DOHH2 (cell line): Measurements from ENCODE around the gene TSPAN1.

Experiments used
- H3F3A ChIP-seq: fragments of 200-600 bp; sonication (generic), shearing (Covaris generic); 2 replicates; pipeline ENCODE4 v1.6.0; 2016; ENCODE audit warnings: antibody characterized with exemption, mild to moderate bottlenecking; ENCODE audit not compliant: control insufficient read depth, insufficient read depth
- H3K27ac ChIP-seq: fragments of 200-600 bp; sonication (generic); 2 replicates; pipeline ENCODE4 v1.5.1; 2014; ENCODE audit warnings: low read depth, mild to moderate bottlenecking, low read length, moderate library complexity
- H3K27me3 ChIP-seq: fragments of 200-600 bp; sonication (generic); 2 replicates; pipeline ENCODE4 v1.6.1; 2014; ENCODE audit warnings: mild to moderate bottlenecking, low read length, mixed read lengths; ENCODE audit not compliant: control insufficient read depth
- H3K36me3 ChIP-seq: fragments of 200-600 bp; sonication (generic); 2 replicates; pipeline ENCODE4 v1.6.1; 2014; ENCODE audit warnings: mild to moderate bottlenecking, low read length, moderate library complexity, mixed read lengths; ENCODE audit not compliant: control insufficient read depth
- H3K4me1 ChIP-seq: fragments of 200-600 bp; sonication (generic); 2 replicates; pipeline ENCODE4 v1.6.1; 2014; ENCODE audit warnings: mild to moderate bottlenecking, low read length, mixed read lengths; ENCODE audit not compliant: control insufficient read depth
- H3K4me2 ChIP-seq: fragments of 200-600 bp; sonication (generic); 2 replicates; pipeline ENCODE4 v1.6.0; 2014; ENCODE audit warnings: mild to moderate bottlenecking, low read length, moderate library complexity
- H3K4me3 ChIP-seq: fragments of 200-600 bp; sonication (generic); 2 replicates; pipeline ENCODE4 v1.5.1; 2014; ENCODE audit warnings: mild to moderate bottlenecking, low read length, mixed read lengths
- H3K79me2 ChIP-seq: fragments of 200-600 bp; sonication (generic); 2 replicates; pipeline ENCODE4 v1.6.1; 2014; ENCODE audit warnings: mild to moderate bottlenecking, low read length, mixed read lengths; ENCODE audit not compliant: control insufficient read depth
- H3K9me2 ChIP-seq: fragments of 200-600 bp; sonication (generic); replicated peaks from 2 replicates; pipeline ENCODE4 v1.6.1; 2014; ENCODE audit warnings: mild to moderate bottlenecking, low read length, mixed read lengths; ENCODE audit not compliant: control insufficient read depth
- H3K9me3 ChIP-seq: fragments of 200-600 bp; sonication (generic); 2 replicates; pipeline ENCODE4 v1.6.1; 2014; ENCODE audit warnings: antibody characterized with exemption, low read length, mixed read lengths; ENCODE audit not compliant: control insufficient read depth, insufficient read depth
- H4K20me1 ChIP-seq: fragments of 200-600 bp; sonication (generic); 2 replicates; pipeline ENCODE4 v1.6.0; 2014; ENCODE audit warnings: low read depth, mild to moderate bottlenecking, antibody characterized with exemption, low read length, moderate library complexity; ENCODE audit not compliant: control insufficient read depth, insufficient read depth
- CTCF ChIP-seq: fragments of 200-600 bp; sonication (generic); IDR thresholded peaks from one replicate; pipeline ENCODE4 v1.5.1; 2014; ENCODE audit warnings: antibody characterized with exemption, mild to moderate bottlenecking, low read depth, low read length; ENCODE audit not compliant: poor library complexity, severe bottlenecking
- EZH2phosphoT487 ChIP-seq: fragments of 200-600 bp; sonication (generic); IDR thresholded peaks from 2 replicates; pipeline ENCODE4 v1.6.1; 2017; ENCODE audit warnings: borderline replicate concordance, mild to moderate bottlenecking, antibody characterized with exemption, low read length, moderate library complexity, mixed read lengths

The TSPAN1 gene

GRCh38 chr1:46197560-46197963 lies 22.7 kb downstream of the TSPAN1 start:
- no peak for TF ChIP-seq CTCF
- Histone ChIP-seq H3K27ac (no peak overlapping the region; the same call in 1 of the 2 replicates), H3F3A (peaks cover 5% of the 10 kb centered on the region; the same call in 1 of the 2 replicates), H3K4me1 (peaks cover 25% of the 10 kb centered on the region), H3K4me3 (peak overlapping the region; percentile 85), H3K36me3 (peaks cover 2% of the 10 kb centered on the region; the same call in 1 of the 2 replicates), H4K20me1 (no peaks in the 10 kb centered on the region), H3K27me3 (no peaks in the 10 kb centered on the region), H3K9me2 (no peaks in the 10 kb centered on the region), H3K9me3 (no peaks in the 10 kb centered on the region), H3K79me2 (peaks cover 5% of the 10 kb centered on the region), H3K4me2 (peak overlapping the region; percentile 97)

- peak within 1 kb of the TSS; percentile 96 for H3K4me3 ChIP-seq
- H3K27ac ChIP-seq: peak within 1 kb of the TSS; percentile 19; the same call in 1 of the 2 replicates
- H3K9me2 ChIP-seq: no peaks in the 10 kb centered on the region
- peaks cover 5% of the 10 kb centered on the region for H3K79me2 ChIP-seq
- TF ChIP-seq EZH2phosphoT487 (no peak), CTCF (no peak)
- peak within 1 kb of the TSS; percentile 99 for H3K4me2 ChIP-seq
- no peaks in the 10 kb centered on the region for H4K20me1 ChIP-seq
- H3K9me3 ChIP-seq: no peaks in the 10 kb centered on the region
- peaks cover 5% of the 10 kb centered on the region; the same call in 1 of the 2 replicates for H3F3A ChIP-seq
- peaks cover 31% of the 10 kb centered on the region for H3K4me1 ChIP-seq
- peaks cover 4% of the 10 kb centered on the region for H3K27me3 ChIP-seq
- no peaks in the 10 kb centered on the region; the same call in 1 of the 2 replicates for H3K36me3 ChIP-seq
Measured at GRCh38 chr1:46197964-46198811, 23.3 kb downstream of the TSPAN1 start, which contains the start of gene POMGNT1. TSS of gene POMGNT1 (minus strand) at chr1:46198434. CDS start at chr1:46197821, 613 bp downstream.

GRCh38 chr1:46199233-46199749 lies 24.4 kb downstream of the TSPAN1 start:
- Histone ChIP-seq H3F3A (peaks cover 5% of the 10 kb centered on the region; the same call in 1 of the 2 replicates), H3K27ac (no peak overlapping the region), H3K4me3 (peak overlapping the region; percentile 96)

More at GRCh38 chr1:46199233-46199749, 24.4 kb downstream of the TSPAN1 start:
- Histone ChIP-seq H3K9me3 (no peaks in the 10 kb centered on the region), H3K9me2 (no peaks in the 10 kb centered on the region), H3K4me2 (peak overlapping the region; percentile 99), H3K36me3 (no peaks in the 10 kb centered on the region), H3K27me3 (peaks cover 13% of the 10 kb centered on the region), H3K4me1 (peaks cover 35% of the 10 kb centered on the region), H4K20me1 (no peaks in the 10 kb centered on the region), H3K79me2 (peaks cover 5% of the 10 kb centered on the region)
- TF ChIP-seq EZH2phosphoT487 (no peak), CTCF (no peak)
